HG02759 (cell line): ENCODE measurements around the gene CALML4.
"Not testable (repeated sequence)": the region's sequence is repeated elsewhere in the genome, so short reads cannot be mapped to it uniquely, and the experiment has no call there.

Source experiments
- ATAC-seq: cut with Tn5 transposase; IDR thresholded peaks from one replicate; pipeline ENCODE4 v1.9.1; 2021; ENCODE audit warnings: mild to moderate bottlenecking, moderate library complexity; ENCODE audit not compliant: unreplicated experiment

The CALML4 gene

GRCh38 chr15:68204776-68205557 lies at the start of gene CALML4:
Gene CALML4, minus strand, starts transcription at chr15:68205332. Its CDS starts 85 bp downstream, at chr15:68205247.
- no peak for ATAC-seq

GRCh38 chr15:68252925-68253534 lies 47.9 kb upstream of the CALML4 start:
- ATAC-seq: no peak

- ATAC-seq: no peak
Observed at GRCh38 chr15:68249058-68249713, 44.1 kb upstream of the CALML4 start.

- no peak for ATAC-seq
Observed at GRCh38 chr15:68244235-68244634, 39.1 kb upstream of the CALML4 start.

- ATAC-seq: no peak
Observed at GRCh38 chr15:68241088-68241935, 36.2 kb upstream of the CALML4 start.

- ATAC-seq: no peak
Observed at GRCh38 chr15:68239025-68239424, 33.9 kb upstream of the CALML4 start.

GRCh38 chr15:68235022-68235421 lies 29.9 kb upstream of the CALML4 start:
- ATAC-seq: no peak

- ATAC-seq: not testable (repeated sequence)
Observed at GRCh38 chr15:68234520-68234919, 29.4 kb upstream of the CALML4 start.

- ATAC-seq: no peak
Observed at GRCh38 chr15:68234060-68234459, 28.9 kb upstream of the CALML4 start.

- no peak for ATAC-seq
Observed at GRCh38 chr15:68232937-68233336, 27.8 kb upstream of the CALML4 start.

GRCh38 chr15:68232449-68232848 lies 27.3 kb upstream of the CALML4 start:
- no peak for ATAC-seq

GRCh38 chr15:68231102-68231818 lies 26.1 kb upstream of the CALML4 start:
- ATAC-seq: no peak

- ATAC-seq: no peak
Observed at GRCh38 chr15:68230157-68231100, 25.3 kb upstream of the CALML4 start.

GRCh38 chr15:68229386-68230156 lies 24.4 kb upstream of the CALML4 start, which contains the start of gene CLN6:
Gene CLN6, minus strand, starts transcription at chr15:68229728. Its CDS starts 144 bp downstream, at chr15:68229584.
- ATAC-seq: peak; percentile 83

GRCh38 chr15:68228971-68229385 lies 23.8 kb upstream of the CALML4 start:
- ATAC-seq: no peak

GRCh38 chr15:68228143-68228970 lies 23.2 kb upstream of the CALML4 start:
- no peak for ATAC-seq

- ATAC-seq: no peak
Observed at GRCh38 chr15:68227643-68228142, 22.6 kb upstream of the CALML4 start.
